Stimulated activated CD4-positive, alpha-beta T cell treated with anti-CD3 and anti-CD28 coated beads, TNF-alpha, amount 100 ng/mL, for 48 hours (primary cell): Measurements from ENCODE around the gene ZFYVE28.

Experiments
- DNase-seq, 3 donors: peaks; one replicate each; pipeline ENCODE4 v3.0.0-alpha.2; 2020; ENCODE audit warnings: low read depth in 3 of 3

Gene ZFYVE28

DNA sequence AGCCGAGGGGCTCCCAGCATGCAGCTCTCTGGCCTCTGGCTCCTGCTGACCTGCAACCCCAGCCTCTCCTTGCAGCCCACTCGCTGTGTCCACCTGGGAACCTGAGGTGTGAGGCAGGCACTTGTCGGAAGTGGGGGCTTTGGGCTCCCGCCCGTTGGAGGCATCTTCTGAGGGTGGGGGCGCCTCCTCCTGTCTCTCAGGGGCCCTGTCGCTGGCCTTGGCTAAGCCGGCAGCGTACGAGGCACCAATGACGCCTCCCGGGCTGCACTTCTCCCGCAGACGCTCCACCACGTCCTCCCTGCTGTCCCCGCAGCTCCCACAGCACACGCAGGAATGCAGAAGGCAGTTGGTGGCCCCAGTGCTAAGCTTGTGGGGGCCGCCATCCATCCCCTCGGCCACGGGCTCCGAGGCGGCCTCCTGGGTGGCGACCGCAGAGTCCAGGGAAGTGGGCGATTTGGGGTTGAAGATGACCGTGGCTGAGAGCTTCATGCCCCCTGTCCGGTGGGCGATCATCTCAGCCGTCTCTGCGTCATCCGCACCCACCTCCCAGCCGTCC, 114.0 kb downstream of the ZFYVE28 start:
- DNase-seq, result no peak

GRCh38 chr4:2303686-2304320, 114.6 kb downstream of the ZFYVE28 start:
- DNase-seq, result no peak

GRCh38 chr4:2303121-2303685, 115.2 kb downstream of the ZFYVE28 start:
- DNase-seq, result no peak

DNA sequence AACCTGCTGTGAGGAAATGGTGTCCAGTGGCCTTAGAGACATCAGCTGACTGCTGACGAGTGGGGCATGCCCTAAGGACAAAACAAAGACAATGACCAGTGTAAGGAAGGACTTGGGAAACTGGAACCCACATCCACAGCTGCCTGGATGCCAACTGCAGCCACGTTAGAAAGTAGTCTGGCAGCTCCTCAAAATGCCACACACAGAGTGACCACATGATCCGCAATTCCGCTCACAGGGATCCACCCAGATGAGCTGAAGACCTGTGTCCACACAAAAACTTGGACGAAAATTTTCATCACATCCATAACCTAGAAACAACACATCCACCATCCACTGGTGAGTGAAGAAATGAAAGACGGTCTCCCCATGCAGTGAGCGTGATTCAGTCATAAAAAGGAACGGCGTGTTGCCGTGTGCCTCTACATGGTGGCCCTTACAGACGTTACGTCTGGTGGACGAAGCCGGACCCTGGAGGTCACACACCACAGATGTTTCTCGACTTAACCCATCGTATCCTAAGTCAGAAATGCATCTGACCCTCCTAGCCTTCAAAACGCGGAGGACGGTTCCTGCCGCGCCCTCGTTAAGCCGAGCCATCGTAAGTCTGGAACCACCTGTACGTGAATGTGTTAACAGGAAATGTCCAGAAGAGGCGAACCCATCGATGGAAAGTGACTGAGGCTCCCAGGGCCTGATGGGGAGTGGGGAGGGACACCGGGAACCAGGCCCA, 115.9 kb downstream of the ZFYVE28 start:
- no peak for DNase-seq

- DNase-seq, result no peak
Measured at GRCh38 chr4:2301806-2302205, 116.6 kb downstream of the ZFYVE28 start.

DNA sequence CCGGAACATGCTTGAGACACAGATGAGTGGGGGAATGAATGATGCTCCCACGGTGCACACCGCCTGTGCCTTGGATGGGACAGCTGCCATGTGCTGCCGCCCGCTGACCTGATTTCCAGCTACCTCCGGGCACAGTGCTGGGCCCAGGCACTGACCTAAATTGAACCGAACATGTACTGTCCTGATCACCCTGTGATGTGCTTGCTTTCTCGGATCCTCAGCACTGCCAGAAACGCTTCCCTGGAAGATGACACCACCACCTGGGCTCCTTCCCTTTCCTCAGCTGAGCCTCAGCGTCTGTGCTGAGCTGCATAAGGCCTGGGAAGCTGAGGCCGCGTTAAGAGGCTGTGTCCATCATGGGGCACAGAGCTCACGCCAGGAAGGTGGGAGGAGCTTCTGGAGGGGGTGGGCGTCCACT, 117.2 kb downstream of the ZFYVE28 start:
- no peak for DNase-seq

GRCh38 chr4:2300431-2301224, 117.8 kb downstream of the ZFYVE28 start:
- no peak for DNase-seq

- DNase-seq, result no peak
Measured at GRCh38 chr4:2299794-2300193, 118.7 kb downstream of the ZFYVE28 start.

DNA sequence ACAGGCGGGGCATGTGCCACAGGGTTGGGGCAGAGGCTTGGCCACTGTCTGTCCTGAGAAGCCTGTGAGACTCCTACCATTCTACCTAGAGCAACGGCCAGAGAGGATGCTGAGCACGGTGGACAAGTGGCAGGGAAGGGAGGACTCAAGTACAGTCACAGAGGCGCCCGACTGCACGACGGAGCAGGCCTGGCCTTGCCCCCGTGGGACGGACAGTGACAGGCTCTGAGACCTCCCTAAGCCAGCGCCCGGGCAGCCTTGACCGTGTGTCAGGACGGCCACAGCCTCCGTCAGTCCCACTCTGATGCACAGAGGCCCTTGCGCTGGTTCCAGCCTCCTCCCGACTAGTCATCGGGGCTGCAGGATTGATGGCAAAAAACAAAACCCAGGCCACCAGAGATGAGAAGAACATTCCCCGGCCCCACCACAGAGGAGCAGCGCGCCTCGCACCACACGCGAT, 119.9 kb downstream of the ZFYVE28 start:
- DNase-seq, result no peak

- no peak for DNase-seq
Measured at GRCh38 chr4:2297606-2298531, 120.6 kb downstream of the ZFYVE28 start.

- DNase-seq, result no peak
Measured at GRCh38 chr4:2296631-2297601, 121.5 kb downstream of the ZFYVE28 start.

- DNase-seq, result no peak
Measured at GRCh38 chr4:2295900-2296442, 122.5 kb downstream of the ZFYVE28 start.

DNA sequence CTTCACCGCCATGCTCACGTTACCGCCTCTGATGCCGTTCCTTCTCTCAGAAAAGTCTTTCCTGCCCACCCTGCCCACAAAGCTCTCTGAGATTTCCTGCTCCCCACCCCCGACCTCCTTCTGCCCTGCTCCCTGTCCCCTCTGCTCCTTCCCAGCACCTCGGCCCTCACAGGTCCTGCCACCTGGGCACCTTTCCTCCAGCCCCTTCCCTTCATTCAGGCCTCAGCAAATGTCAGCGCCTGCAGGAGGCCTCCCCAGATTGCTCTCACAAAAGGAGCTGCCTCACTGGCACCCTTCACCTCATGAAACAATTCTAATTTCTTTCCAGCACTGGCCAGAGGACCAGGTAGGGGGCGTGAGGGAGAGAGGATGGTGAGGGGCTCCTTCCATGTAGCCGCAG, 122.9 kb downstream of the ZFYVE28 start:
- DNase-seq, result no peak

DNA sequence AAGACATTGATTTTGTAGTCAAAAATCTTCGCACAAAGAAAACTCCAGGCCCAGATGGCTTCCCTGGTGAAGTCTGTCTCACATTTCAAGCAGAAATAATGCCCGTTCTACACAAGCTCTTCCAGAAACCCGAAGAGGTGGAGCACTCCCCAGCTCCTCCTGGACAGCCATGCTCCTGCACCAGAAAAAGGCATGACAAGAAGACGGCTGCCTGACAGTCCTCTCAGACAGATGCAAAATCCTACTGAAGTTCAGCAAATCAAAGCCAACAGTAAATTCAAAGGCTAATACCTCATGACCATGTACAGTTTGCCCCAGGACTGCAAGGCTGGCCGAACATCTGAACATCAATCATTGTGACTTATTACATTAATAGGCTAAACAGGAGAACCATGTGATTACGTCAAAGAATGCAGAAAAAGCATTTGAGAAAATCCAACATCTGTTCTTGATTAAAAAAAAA, 125.8 kb downstream of the ZFYVE28 start:
- no peak for DNase-seq

GRCh38 chr4:2291705-2292645, 126.5 kb downstream of the ZFYVE28 start:
- no peak for DNase-seq

DNA sequence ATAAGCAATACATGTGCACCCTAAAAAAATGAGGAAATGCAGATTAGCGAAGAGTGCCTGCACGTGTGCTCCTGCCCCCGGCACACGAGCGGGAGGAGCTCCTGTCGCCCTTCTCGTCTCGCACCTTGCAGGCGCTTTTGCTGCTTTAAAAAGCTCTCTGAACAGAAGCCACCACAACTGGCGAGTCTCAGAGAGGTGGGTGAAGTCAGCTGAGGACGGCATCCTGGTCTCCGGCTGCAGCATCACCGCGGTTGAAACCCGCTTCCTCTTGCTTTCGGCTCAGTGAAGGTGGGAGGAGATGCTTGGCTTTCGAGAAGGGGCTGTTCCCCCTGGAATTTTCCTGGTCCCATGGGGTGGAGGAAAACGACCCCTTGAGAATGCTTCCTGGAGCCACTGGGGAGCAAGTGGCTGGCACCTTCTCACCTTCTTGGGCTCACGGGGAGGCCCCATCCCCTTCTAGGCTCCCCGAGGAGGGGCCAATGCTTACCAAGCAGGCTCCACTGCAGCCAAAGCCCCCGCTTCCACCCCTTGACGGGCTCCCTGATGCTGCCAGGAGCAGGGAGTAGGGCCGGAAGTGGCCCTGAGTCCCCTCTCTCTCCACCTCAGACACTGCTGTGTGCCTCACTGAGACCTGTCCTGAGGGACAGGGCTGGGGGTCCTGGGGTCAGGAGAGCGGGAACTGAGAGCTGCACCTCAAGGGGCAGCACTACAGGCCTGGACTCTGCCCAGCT, 127.3 kb downstream of the ZFYVE28 start:
- DNase-seq, result peak in 2 of 3 donors; percentile 22 to 27

DNA sequence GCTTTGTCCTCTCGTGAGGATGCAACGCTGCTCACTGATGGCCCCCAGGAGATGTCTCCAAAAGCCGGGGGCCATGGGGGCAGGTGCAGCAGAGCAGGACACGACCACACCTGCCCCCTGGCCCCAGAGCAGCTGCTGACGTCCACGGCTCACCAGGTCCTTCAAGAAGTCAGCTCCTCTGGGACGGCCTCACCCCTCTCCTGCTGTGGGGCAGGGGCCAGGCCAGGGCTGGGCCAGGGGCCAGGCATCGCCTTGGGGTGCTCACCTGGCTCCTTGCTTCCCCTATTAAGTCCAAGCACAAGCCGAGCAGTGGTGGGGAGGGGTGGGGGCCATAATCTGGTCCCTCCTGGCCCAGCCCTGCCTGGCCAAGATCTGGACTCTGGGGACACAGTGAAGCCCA, 128.0 kb downstream of the ZFYVE28 start:
- DNase-seq, result no peak
